GM21717 (cell line): Measurements from ENCODE around the gene CELSR1.
"Not testable (repeated sequence)": the region's sequence is repeated elsewhere in the genome, so short reads cannot be mapped to it uniquely, and the experiment has no call there.

Experiments used
- ATAC-seq: cut with Tn5 transposase; IDR thresholded peaks from one replicate; pipeline ENCODE4 v1.9.1; 2021; ENCODE audit warnings: mild to moderate bottlenecking, moderate library complexity; ENCODE audit not compliant: unreplicated experiment

The CELSR1 gene

DNA sequence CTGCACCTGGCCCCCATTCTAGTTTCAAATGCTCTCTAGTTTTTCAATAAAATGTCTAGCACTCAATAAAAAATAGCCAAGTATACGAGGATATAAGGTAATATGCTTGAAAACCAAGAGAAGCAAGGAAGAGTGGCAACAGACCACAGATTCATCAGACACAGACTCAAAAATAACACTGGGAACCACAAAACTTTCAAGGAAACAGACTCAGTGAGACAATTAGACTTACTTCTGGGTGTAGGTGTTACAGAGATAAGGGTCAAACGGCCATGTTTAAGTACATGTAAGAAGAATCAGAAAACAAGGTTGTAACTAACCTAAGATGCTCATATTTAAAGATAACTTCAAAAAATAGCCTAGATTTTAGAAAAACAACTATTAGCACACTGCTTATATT is 134.9 kb downstream of the CELSR1 start:
- ATAC-seq, result no peak

DNA sequence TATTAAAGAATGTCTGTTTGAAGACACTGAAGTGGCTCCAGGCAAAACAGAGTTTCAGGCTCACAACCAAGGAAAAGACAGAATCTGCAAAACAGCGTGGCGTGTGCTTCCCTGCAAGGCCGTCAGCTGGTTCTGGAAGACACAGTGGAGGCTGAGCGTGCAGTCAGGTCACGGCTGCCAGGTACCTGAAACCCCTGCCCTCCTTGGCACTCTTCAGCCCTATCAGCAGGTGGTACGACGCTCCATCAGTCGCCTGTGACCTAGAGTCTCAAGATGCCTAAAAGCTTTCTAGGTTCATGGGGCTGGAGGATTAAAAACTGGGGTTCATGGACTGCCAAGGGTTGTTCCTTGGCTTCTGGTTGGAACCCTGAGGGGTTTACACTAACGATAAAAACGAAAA is 136.1 kb downstream of the CELSR1 start:
- no peak for ATAC-seq

DNA sequence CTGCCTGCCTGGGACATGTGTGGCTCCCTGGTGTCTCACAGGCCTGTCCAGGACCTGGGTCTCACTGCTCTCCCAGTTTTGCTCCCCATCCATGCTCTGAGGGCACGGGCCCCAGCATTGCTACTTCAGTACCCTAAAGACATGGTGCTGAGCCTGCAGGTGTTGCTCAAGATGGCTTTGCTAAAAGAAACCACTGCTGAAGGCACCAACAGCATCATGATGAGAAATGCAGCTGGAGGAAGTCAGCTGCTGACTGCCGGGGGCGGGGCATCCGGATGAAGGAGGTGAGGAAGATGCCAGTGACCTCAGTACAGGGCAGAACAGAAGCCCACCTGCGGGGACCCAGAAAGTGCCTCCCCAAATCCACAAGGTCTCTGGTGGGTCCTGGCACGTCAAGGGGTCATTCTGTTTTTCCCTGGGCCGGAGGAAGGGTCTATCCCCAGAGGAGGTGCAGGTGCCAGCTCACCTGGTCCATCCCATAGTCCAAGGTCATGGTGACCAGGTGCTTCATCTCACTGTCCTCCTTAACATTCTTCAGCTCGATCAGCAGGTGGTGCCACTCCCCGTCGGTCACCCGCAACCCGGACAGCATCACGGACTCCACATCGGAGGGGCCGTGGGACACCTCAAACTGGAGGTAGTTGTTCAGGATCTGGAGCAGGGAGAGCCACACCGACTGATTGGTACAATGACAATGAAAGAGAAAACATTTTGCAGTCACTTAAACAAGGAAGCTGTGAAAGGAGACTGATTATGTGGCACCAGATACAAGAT is 138.0 kb downstream of the CELSR1 start:
- no peak for ATAC-seq

DNA sequence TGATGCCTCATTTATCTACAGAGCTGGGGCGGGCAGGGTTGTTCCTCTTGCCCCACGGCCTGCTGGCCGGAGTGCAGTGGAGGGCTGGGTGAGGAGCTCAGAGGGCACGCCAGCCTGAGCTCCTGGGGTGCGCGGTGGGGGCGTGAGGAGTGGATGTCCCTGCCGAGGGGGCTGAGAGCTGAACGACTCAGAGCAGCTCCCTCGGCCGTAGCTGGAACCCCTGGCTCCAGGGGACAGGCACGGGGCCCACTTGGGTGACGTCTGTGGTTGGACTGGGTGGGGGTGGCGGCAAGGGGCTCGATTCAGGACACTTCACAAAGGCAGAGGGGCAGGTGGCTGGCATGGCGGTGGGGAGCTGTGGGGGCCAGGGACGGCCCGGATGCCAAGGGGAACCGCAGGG is 139.5 kb downstream of the CELSR1 start:
- no peak for ATAC-seq

DNA sequence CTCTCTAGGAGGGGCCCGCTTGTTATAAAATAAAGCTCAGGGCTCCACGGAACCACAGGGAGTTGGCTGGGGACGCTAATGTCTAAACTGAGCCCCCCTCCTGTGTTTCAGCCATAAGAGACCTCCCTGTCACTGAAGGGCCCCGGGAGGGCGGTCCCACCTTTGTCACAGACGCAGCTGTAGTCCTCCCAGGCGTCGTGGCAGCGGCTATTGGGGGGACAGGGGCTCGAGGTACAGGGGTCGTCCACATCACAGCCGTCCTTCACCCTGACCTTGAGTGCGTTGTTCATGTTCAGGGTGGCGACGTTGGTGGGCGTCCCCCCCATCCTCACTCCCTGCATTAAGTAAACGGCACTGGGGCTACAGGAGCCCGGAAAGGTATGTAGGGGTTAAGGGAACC is 139.9 kb downstream of the CELSR1 start:
- no peak for ATAC-seq

DNA sequence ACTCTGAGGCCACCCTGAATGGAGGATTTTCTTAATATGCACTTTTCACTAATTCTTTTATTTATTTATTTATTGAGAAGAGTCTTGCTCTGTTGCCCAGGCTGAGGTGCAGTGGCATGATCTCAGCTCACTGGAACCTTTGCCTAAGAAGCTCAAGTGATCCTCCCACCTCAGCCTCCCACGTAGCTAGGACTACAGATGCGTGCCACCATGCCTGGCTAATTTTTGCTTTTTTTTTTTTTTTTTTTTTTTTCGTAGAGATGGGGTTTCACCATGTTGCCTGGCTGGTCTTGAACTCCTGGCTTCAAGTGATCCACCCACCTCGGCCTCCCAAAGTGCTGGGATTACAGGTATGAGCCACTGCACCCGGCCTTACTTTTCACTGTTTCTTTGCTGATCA is 140.4 kb downstream of the CELSR1 start:
- ATAC-seq, result not testable (repeated sequence)

DNA sequence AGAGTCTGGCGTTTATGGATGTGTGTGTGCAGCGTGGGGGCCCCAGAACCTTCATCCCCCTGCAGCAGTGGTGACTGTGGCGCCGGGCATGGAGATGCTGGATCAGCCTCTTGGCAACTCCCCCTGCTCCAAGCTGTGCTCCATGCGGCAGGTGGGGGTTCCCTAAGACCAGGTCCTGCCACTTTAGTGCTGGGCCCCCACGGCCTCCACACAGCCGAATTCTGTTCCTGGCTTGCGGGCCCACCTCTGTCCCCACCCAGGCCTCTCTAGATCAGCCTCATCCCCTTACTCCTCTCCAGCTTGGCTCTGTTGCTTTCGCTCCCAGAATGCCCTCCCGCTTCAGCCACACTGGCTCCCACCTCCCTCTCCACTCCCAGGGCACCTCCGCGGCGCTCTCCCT is 142.3 kb downstream of the CELSR1 start:
- ATAC-seq, result no peak

DNA sequence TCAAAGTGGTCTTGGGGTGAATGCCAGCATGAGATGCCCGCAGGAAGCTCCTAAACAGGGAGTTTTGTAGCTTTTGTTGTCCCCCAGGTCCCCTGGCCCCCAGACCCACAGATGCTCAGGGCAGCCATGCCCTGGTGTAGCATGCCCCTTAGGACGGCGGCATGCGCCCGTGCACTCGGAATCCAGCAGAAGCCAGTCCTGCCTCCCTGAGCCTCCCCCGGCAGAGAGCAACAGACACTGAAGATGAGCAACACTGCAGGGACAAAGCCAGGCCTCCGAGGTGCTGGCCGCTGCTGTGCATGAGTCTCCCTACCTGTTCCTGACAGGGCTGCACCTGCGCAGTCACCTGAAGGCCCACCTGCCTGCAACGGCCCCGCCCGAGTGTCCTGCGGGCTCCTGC is 142.8 kb downstream of the CELSR1 start:
- no peak for ATAC-seq

DNA sequence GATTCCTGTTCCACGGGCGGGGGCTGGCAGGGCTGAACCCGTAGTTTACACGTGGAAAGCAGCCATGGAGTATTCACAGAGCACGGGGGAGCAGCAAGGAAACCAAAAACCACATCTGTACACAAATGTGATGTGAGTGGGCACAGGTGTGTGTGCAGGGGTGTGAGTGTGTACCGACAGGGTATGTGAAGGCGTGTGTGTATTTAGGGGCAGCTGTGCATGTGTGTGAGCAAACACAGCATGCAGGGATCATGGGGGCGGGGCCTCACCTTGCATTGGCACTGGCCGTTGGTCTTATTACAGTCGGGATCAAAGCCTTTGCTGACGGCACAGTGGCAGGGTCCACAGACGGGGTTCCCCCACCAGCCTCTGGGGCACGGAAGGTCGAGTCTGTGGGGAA is 143.5 kb downstream of the CELSR1 start:
- no peak for ATAC-seq

DNA sequence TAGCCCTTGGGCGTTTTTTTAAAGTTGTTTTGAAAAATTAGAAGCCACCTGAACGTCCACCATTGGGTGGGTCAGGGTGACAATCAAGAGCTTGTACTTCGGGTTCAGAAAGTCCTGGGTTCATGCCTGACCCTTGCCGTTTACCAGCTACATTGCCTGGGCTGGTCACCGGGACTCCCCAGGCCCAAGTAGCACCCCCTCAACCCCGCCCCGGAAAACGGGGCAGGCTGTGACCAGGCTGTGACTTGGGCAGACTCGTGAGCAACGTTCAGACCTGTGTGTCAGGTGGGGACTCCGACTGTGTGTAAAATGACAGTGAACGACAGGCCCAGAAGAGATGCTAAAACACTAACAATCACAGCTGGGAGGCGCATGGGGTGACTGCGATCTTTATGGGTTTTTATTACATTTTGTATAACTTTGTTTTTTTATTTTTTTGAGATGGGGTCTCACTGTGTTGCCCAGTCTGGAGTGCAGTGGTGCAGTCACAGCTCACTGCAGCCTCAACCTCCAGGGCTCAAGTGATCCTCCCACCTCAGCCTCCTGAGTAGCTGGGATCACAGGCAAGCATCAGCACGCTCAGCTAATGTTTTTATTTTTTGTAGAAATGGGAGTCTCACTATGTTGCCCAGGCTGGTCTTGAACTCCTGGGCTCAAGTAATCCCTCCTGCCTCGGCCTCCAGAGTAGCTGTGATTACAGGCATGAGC is 145.1 kb downstream of the CELSR1 start:
- ATAC-seq, result no peak

DNA sequence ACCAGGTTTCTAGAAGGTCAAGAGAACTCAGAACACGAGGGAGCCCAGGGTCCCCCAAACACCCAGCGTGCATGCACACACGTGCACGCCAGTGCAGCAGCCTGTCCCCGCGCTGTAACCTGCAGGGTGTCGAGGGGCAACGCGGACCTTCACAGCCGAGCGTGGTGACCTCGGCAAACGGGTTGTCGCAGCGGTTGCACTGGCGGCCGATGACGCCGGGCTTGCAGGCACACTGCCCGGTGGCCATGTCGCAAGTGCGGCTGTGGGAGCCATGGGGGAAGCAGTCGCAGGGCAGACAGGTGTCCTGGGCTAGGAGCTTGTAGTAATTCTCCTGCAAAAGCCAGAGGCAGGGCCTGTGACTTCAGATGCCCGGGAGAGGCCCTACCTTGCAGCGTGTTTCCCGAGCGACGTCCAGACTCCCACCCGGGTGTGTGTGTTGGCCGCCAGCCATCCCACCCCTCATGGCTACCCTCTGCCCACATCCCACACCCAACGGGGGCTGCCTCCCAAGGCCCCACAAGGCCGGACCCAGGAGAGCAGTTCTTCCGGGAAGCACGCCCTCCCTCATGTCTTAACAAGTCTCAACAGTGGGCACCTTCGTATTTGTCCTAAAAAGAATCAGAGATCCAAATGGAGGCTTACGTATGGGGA is 145.8 kb downstream of the CELSR1 start:
- ATAC-seq, result no peak

DNA sequence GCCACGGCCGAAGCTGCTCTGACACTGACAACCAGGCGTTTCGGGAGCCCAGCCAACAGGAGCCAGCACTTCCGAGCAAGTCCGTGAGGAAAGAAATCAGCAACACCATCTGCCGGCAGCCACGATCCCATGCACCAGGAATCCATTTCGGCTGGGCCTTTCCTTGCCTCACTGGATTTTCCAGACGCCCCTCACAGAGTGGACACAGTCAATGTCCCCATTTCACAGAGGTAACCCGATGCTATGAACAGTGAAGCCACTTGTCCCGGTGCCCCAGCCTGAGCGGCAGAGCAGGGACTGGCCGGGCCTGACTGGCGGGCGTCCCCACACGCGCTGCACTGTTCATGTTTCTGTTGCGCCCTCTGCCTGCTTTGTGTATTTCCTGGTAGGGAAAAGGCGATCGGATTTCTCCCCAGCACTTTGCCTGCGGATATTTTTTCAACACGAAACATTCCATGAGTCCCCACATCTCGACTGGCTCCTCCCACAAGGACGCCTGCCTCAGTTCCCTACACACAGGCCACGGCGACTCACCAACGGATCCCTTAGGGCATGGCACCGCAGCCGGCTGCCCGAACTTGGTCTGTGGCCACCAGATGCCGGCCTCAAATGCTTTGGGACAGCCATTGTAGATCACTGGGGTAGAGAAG is 146.6 kb downstream of the CELSR1 start:
- no peak for ATAC-seq

DNA sequence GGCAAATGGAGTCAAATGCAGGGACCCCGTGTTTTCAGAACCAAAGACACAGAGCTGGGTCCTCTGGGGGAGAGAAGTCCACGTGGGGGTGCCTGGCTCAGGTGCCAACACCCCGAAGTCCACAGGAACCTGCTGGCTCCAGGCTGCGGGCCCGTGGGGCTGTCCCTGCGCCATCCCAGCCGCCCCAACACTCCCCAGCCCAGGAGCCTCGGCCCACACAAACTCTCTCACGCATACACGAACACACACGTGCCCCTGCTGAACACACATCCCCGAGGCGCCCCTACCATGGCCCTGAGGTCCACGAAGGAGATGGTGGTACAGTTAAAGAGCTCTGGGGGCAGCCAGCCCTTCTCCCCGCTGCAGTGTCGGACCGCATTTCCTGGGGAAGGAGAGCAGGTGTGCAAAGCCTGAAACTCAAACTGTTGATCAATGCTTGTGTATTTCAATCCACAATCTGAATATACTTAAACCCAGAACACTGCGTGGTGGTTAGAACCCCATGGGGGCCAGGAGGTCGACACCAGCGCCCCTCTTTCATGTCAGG is 147.2 kb downstream of the CELSR1 start:
- no peak for ATAC-seq

DNA sequence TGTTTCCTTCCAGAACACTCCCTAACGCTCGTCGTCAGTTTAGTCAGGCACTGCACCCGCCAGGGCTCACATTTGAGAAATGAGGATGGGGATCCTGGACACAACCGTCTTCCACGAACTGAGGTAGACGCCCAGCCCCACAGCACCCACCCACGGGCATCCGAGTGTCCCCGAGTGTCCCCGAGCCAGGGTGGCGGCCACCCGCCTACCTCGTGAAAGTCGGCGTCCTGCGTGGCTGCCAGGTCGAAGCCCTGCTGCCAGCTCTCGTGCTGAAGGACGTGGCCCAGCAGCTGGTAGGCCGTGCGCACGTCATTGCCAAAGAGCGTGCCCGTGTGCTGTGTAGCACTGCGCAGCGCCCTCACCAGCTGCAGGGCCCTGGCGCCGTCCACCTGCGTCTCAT is 148.3 kb downstream of the CELSR1 start:
- no peak for ATAC-seq

DNA sequence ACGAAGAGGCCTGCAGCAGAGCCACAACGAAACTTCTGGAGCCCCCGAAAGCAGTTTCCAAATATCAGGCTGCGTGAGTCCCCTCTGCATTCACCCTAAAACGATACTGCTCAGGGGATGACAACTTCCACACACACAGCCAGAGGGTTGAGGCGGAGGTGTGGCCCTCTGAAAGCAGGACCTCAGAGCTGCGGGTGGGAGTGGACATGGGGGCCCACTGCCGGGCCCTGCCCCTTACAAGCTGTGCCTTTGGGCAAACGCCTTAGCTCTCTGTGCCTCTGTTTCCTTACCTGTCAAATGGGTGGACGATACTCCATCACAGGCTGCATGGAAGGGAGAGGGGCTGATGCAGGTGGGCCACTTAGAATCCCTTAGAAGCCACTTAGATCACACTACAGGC is 148.8 kb downstream of the CELSR1 start:
- no peak for ATAC-seq

DNA sequence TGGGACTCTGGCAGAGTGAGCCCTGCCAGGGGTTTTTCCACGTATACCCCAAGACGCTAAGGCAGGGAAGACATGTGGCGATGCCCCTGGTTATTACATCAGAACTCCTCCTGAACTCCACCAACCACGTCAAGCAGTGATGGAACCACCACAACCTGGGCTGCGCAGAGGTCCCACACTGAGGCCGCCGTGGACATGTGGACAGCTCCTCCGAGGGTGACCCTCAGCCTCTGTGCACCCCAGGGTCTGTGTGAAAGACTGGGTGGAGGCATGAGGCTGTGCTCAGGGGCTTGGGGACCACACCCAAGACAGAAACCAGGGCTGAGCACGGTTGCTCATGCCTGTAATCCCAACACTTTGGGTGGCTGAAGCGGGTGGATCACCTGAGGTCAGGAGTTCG is 149.7 kb downstream of the CELSR1 start:
- ATAC-seq, result no peak

DNA sequence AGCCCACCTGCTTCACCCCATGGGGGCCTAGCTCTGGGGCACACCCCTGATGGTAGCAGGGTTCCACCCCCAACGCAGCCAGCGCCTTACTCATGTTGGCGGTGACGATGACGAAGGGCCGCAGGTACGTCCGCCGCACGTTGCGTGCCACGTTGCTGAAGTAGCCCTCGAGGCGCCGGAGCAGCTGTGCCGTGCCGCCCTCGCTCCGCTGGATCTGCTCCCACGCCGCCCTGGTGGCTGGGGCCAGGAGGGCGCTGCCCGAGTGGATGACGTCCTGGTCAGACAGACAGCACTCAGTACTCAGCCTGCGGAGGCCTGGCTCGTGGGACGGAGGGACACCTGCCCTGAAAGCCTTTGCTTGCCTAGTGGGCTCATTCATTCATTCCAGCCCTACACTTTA is 151.1 kb downstream of the CELSR1 start:
- ATAC-seq, result no peak

DNA sequence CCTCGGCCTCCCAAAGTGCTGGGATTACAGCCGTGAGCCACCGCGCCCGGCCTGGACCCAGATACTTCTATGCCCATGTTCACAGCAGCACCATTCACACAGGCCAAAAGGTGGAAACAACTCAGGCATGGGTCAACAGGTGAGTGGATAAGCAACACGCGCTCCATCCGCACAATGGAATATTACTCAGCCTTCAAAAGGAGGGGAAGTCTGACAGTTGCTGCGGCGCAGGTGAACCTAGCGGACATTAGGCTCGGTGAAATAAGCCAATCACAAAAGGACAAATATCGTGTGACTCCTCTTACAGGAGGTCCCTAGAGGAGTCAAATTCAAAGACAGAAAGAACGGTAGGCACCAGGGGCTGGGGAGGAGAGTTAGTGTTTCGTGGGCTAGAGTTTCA is 154.9 kb downstream of the CELSR1 start:
- no peak for ATAC-seq

DNA sequence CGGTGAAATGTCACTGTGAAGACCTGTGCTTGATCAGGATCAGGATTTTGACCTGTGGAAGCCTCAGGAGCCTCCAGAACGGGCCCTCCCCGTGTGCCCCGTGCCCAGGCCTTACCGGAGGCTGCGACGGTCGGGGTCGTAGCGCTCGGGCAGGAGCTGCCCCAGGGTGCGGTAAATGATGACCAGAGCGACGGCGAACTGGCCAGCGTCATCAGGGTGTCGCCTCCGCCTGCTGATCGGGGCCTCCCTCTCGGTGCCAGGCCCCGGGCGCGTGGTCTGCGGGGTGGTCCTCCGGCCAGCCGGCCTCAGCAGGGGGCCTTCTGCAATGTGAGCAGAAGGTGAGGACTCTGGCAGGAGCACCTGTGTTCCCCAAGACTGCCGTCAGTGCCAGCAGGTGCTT is 155.7 kb downstream of the CELSR1 start:
- no peak for ATAC-seq

DNA sequence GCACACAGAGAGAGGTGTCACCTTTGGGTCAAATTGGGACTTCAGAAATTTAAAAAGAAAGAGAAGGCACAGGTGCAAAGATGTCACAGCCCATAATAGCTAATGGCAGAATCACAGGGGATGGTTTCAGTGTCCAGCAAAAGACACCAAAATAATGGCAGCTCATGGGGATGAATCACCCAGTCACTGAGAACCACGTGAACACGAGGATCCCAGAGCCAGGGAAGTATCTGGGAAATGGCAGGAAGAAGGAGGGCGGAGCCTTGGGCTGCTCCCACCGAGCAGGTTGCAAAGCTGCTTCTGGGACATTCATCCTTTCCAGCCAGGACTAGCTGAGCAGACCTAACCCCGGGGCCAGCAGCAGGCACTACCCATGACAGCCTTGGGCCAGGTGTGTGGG is 156.3 kb downstream of the CELSR1 start:
- no peak for ATAC-seq

DNA sequence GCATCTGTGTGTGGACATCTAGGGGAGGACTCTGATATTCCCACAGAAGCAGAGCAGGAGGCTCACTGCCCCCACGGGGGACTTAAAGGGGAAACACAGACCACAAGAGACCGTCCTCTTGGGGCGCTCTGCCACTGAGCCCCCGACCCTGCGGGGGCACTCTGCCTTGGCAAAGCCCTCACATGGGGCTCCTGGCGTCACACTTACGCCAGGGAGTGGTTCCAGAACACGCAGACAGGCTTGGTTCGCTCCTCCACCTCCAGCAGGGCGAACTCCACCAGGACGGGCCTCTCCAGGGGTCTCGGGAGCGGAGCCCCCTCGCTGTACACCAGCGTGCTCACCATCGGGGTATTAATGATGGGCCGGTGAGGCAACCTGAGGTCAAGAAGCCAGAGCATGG is 156.8 kb downstream of the CELSR1 start:
- no peak for ATAC-seq
